Measurements from ENCODE around the gene ZNF664. TPM values are rescaled to one million over a fixed set of nuclear protein-coding genes. Genes with fewer than 3 reads are reported as not detected.

ZNF664 gene
- total RNA-seq, 1 experiment from 2014 or later, result 60.3 TPM

DNA sequence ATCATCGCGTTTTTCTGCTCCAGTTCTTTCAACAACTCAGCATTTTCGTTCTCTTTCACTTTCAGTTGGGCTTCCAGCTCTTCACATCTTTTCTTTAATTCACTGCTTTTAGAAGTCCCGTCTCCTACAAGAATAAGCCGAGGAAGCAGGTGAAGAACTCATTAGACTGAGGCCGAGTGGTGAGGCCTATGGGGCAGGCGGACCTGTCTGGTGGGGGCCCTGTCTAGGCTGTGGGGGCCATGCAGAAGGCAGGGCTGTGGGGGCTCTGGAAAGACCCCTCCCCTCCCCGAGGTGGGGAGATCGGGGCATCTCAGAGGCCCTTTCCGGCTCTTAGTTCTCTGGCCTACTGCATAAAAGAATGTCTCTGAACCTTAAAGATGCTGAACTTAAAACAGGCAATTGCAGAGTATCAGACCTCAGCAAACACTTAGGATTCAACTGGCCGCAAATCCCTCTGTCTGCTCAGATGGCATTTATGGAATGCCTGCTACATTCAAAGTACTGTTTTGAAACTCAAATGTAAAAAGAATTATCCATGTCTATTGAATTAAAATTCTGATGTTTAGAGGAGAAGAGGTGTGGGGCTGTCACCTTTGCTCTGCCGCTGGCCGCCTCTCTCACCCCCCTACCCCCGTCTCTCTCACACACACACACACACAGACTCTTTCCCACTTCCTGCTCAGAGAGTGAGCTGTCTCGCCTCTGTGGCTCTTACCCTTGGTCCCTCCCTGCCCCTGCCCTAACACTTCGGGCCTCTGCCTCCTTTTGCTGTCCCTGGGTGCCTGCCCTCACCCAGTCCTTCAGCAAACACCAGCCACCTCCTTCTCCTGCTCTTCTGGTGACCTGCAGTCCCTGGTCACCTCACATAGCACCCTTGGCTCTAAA, 35.1 kb upstream of the ZNF664 start:
- Histone ChIP-seq H3K4me3 (ENCODE audit: insufficient read depth, low read depth, low read length) (no peak overlapping the region), H3K27me3 (ENCODE audit: control insufficient read depth, insufficient read depth, low read length) (no peaks in the 10 kb centered on the region), H3K36me3 (replicated peaks; ENCODE audit: control insufficient read depth, insufficient read depth, low read length) (no peaks in the 10 kb centered on the region)
- DNase-seq, result no peak

DNA sequence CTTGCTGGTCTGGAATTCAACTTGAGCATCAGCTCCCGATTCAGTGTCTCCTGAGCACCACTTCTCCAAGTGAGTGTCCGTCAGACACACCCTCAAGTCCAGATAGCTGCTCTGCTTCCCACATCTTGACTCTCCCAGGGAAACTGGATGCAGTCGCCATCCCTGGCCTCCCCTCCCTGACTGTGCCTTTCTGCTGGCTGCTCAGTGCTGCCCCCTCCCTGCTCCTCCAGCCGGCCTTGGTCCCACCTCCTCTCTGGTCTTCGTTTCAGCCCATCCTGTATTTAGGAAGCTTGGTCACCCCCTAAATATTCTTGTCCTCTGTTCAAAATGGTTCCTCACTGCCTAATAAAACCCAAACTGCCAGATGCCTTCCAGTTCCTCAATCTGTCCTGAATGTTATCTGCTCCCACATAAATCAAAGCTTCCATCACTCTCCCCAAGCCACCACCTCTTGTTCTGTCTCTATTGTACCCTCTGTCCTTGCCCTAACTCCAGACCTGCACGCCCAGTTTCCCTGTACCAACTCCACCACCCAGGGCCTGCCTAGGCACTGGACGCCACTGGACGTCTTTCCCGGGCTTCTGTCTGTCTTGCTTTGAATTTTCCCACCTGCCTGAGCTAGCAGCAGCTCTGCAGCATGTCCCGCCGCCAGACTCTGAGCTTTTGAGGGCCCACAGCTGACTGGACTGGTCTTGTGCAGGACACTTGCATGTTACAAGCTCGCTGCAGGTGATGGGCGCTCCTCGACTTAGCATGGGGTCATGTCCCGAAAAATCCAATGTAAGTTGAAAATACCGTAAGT, 34.1 kb upstream of the ZNF664 start:
- Histone ChIP-seq H3K4me3 (ENCODE audit: insufficient read depth, low read depth, low read length) (no peak overlapping the region), H3K36me3 (replicated peaks; ENCODE audit: control insufficient read depth, insufficient read depth, low read length) (no peaks in the 10 kb centered on the region), H3K27me3 (ENCODE audit: control insufficient read depth, insufficient read depth, low read length) (no peaks in the 10 kb centered on the region)
- peak; percentile 92 for DNase-seq

DNA sequence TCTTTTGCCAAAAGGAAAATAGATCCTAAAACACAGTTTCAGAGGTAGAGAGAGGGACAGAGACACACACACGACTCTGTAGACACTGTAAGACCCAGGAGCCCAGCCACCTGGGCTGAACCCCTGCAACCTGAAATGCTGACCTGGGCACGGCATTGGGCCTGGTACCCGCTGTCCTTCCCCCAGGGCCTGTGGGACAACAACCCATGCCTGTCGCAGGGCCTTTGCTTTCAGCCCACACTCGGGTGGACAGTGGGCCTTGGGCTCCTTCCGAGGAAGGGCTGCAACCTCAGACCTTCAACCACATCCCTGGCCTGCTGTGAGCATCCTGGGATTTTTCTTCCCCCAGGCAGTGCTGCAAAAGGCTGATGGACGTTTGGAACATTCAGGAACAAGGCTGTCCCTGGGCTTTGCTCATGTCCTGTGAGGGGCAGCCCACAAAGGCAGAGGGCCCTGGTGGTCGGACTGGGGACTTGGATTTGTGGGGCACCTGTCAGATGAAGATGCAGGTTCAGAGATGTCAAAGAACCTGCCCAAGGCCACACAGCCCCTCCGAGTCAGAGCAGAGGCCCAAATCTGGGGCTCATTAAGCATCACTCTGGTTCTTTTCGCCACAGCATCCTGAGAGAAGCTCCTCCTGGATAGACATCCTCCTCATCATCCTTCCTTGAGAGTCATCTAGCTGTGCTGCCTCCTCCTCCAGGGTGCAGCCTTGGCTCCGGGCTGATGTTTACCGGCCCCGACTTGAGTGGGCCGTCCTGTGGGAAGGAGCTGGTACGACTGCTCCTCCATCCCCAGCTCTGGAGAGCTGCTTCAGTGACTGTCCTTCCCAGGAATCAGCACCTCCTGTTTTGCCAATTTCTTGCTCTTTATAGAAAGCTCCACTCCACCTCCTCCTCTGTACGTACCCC, 33.0 kb upstream of the ZNF664 start:
- H3K36me3 ChIP-seq (replicated peaks; ENCODE audit: control insufficient read depth, insufficient read depth, low read length), result no peaks in the 10 kb centered on the region
- H3K4me3 ChIP-seq (ENCODE audit: insufficient read depth, low read depth, low read length), result no peak overlapping the region
- peak; percentile 26 for DNase-seq
- no peaks in the 10 kb centered on the region for H3K27me3 ChIP-seq (ENCODE audit: control insufficient read depth, insufficient read depth, low read length)

DNA sequence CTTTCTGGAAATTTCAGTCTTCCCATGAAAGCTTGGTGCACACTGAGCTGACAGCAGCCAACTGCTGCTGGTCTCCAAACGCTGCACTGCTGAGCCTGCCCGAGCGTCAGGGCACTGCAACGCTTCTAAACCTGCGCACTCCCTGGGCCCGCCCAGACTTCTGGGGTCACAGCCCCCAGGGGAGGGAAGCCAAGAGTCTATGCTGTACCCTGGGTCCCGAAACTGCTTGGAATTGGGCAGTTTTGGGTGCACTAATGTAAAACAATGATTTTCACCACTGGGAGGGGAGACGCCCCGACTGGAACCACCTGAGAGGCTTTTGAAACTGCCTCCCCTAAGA, 32.4 kb upstream of the ZNF664 start:
- Histone ChIP-seq H3K4me3 (ENCODE audit: insufficient read depth, low read depth, low read length) (no peak overlapping the region), H3K27me3 (ENCODE audit: control insufficient read depth, insufficient read depth, low read length) (no peaks in the 10 kb centered on the region), H3K36me3 (replicated peaks; ENCODE audit: control insufficient read depth, insufficient read depth, low read length) (no peaks in the 10 kb centered on the region)
- peak; percentile 32 for DNase-seq

DNA sequence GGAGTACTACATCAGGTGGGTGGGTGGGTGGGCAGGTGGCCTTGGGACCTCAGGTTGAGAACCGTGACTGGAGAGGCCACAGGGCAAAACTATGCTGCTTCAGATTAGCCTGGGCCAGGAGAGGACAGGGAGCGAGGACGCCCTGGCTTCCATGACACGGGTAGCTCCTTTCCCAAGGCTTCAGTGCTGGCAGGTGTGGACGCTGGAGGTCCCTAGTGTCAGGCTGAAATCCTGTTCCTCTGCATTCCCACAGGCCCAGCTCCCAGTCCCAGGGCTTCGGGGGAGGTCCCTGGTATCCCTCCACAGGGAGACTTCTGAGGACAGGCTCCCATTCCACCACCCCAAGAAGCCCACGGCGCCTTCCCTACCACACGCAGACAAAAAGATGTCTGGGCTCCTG, 32.0 kb upstream of the ZNF664 start:
- peak; percentile 34 for DNase-seq
- Histone ChIP-seq H3K36me3 (replicated peaks; ENCODE audit: control insufficient read depth, insufficient read depth, low read length) (no peaks in the 10 kb centered on the region), H3K27me3 (ENCODE audit: control insufficient read depth, insufficient read depth, low read length) (no peaks in the 10 kb centered on the region)

DNA sequence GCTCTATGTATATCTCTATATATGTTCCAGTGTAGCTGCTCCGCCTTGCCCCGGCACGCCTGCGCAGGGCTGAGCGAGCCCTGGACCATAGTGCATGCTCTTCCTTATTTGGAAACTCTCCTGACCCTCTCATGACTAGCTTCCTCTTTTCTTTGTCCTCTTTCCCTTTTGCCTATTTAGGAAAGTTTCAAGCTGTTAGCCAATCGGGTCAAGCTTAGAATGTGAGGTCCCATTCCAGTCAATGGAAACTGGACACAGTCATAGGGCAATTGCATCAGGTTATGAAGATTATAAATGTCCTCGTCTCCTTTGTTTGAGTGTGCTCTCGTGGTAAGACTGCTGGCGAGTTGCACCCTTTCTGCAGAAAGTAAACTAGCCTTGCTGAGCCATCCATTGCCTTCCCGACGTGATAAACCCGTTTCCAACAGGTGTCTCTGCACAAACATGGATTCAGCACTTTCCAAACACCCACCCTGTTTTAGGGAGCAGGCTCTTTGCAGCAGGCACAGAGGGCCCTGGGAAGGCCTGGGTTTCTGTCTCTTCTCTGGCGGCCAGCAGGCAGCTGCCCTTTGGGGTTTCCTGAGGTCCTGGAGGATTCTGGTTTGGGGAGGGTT, 31.3 kb upstream of the ZNF664 start:
- Histone ChIP-seq H3K4me3 (ENCODE audit: insufficient read depth, low read depth, low read length) (no peak overlapping the region), H3K36me3 (replicated peaks; ENCODE audit: control insufficient read depth, insufficient read depth, low read length) (no peaks in the 10 kb centered on the region), H3K27me3 (ENCODE audit: control insufficient read depth, insufficient read depth, low read length) (no peaks in the 10 kb centered on the region)
- DNase-seq, result no peak

More for the DNA sequence above, 32.0 kb upstream of the ZNF664 start:
- H3K4me3 ChIP-seq (ENCODE audit: insufficient read depth, low read depth, low read length), result no peak overlapping the region

DNA sequence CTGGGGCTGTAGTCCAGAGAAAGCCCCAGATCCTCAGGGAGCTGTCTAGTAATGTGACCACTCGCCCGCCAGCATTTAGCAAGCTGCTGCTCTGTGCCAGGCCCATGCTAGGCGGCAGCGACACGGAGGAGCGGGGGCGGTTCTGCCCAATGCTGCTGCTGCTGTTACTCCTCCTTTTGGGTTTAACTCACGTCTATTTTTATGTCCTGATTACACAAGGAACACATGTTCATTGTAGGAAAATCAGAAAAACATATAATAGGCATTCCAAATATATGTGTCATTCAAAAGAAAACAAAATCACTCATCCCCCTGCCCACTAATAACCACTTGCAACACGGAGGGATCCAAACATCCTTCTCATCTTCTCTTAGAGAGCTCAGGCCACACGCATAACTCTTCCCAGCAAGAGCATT, 30.8 kb upstream of the ZNF664 start:
- Histone ChIP-seq H3K36me3 (replicated peaks; ENCODE audit: control insufficient read depth, insufficient read depth, low read length) (no peaks in the 10 kb centered on the region), H3K27me3 (ENCODE audit: control insufficient read depth, insufficient read depth, low read length) (no peaks in the 10 kb centered on the region), H3K4me3 (ENCODE audit: insufficient read depth, low read depth, low read length) (no peak overlapping the region)
- DNase-seq, result no peak

DNA sequence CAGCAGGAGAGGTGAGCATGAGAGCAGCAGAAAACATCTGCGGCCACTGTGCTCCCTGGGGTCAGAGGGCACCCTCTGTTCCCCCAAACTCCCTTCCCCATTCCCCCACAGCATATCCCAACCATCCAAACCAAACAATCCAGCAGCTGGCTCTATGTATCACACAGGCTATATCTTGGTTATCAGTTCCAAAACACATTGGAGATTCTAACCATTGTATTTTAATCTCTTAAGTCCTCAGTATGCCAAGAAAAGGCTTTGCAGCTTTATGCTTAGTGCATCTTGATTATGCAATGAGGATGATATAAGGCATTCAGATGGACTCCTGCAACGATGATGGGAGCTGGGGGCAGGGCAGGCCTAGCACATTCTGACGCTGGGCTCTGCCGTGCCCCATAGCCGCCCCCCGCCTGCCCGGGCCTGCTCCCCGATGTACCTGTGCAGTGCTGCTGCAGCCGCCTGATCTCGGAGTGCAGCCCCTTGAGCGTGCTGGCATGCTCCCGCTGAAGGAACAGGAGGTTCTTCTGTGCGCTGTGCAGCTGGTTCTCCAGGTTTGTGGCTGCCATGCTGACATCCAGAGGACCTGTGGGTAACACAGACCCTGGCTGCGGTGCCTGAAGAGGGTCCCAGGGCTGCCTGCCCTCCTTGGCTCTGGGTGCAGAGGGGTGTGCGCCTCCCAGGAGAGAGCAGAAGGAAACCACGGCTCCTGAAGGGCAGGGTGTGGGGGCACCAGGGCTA, 29.9 kb upstream of the ZNF664 start:
- Histone ChIP-seq H3K4me3 (ENCODE audit: insufficient read depth, low read depth, low read length) (no peak overlapping the region), H3K36me3 (replicated peaks; ENCODE audit: control insufficient read depth, insufficient read depth, low read length) (no peaks in the 10 kb centered on the region), H3K27me3 (ENCODE audit: control insufficient read depth, insufficient read depth, low read length) (no peaks in the 10 kb centered on the region)
- DNase-seq, result peak; percentile 33

DNA sequence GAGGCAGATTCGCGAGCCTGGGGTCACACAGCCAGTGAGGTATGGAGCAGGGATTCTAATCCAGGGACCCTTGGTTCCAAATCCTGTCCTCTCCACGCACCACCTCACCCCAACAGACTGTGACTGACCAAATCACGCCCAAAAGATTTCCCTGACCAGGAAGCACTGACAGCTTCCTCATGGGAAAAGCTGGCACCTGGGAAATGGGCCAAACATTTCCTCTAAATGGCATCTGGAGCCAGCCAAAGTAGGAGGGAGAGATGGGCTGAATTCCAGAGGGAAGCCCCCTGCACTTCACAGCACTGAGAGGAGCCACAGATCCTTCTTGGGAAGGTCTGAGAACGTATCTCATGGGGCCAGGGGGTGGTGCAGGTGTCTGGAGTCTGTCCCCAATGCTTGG, 29.2 kb upstream of the ZNF664 start:
- DNase-seq, result peak; percentile 29
- H3K36me3 ChIP-seq (replicated peaks; ENCODE audit: control insufficient read depth, insufficient read depth, low read length), result no peaks in the 10 kb centered on the region
- H3K4me3 ChIP-seq (ENCODE audit: insufficient read depth, low read depth, low read length), result no peak overlapping the region
- no peaks in the 10 kb centered on the region for H3K27me3 ChIP-seq (ENCODE audit: control insufficient read depth, insufficient read depth, low read length)

DNA sequence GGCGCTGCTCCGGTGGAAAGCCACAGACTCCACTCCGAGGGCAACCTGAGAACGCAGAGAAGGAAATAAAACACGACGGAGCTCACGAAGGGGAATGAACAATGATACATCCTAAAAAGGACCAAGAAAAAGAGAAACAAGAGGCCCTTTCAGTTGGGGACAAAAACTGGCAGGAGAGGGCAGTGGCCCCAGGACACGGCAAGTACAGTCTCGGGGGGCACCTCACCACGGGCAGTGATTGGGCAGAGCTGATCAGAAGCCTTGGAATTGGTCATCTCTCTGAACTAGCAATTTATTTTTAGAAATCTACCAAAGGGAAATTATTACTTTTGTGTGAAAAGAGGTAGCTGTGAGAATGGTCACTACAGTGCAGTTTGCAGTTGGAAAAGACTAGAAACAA, 28.3 kb upstream of the ZNF664 start:
- DNase-seq, result no peak
- Histone ChIP-seq H3K4me3 (ENCODE audit: insufficient read depth, low read depth, low read length) (no peak overlapping the region), H3K27me3 (ENCODE audit: control insufficient read depth, insufficient read depth, low read length) (no peaks in the 10 kb centered on the region), H3K36me3 (replicated peaks; ENCODE audit: control insufficient read depth, insufficient read depth, low read length) (no peaks in the 10 kb centered on the region)

DNA sequence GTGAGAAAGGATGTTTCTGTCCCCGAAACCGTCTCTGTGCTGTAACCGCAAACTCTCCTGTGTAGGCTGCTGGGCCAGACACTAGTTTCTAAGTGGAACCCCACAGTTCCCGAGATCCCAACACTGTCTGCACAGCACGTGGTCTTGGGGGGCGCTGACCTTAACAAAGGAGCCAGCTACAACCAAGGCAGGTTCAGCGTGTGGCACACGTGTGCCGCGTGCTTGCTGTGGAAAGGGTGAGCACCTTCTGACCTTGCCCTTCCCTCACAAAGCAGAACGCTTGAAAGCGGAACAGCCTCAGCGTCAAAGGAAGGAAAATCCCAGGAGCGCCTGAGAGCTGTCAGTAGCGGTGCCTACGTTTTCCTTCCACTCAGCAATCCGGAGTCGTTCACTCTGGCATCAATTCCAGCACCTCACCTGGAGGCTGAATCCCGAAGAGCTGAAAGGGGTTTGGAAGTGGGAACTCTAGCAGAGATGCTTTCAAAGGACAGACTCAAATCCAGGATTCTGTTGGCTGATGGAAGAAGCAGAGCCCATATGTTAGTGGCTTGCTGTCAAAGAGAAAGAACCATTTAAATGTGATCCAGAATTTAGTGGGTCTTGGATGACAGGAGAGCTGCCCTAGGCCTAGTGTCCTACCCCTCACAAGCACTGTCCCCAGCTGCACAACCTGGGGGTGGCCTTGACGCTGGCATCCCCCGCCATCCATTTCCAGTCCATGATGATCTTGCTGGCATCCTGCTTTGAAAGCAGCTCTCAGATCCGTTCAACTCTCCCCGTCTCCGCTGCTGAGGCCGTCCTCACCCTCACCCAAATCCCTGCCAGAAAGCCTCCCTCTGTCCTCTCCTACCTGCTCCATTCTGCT, 27.5 kb upstream of the ZNF664 start:
- DNase-seq, result peak; percentile 36
- Histone ChIP-seq H3K36me3 (replicated peaks; ENCODE audit: control insufficient read depth, insufficient read depth, low read length) (no peaks in the 10 kb centered on the region), H3K4me3 (ENCODE audit: insufficient read depth, low read depth, low read length) (no peak overlapping the region), H3K27me3 (ENCODE audit: control insufficient read depth, insufficient read depth, low read length) (no peaks in the 10 kb centered on the region)

DNA sequence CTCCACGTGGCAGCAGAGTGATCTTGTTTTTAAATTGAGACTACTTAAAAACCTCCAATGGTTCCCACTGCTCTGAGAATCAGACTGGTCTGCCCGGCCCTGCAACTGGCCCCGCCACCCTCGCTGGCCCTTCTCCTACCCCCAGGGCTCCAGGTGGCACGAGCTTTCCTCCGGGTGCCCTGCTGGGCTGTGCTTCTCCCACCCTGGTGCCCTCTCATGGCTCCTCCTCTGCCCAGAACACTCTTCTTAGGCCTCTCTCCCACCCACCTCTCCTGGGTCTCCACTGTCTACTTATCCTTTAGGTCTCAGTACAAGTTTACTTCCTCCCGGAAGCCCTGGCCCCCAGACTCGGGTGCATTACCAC, 26.9 kb upstream of the ZNF664 start:
- Histone ChIP-seq H3K4me3 (ENCODE audit: insufficient read depth, low read depth, low read length) (no peak overlapping the region), H3K27me3 (ENCODE audit: control insufficient read depth, insufficient read depth, low read length) (no peaks in the 10 kb centered on the region), H3K36me3 (replicated peaks; ENCODE audit: control insufficient read depth, insufficient read depth, low read length) (no peaks in the 10 kb centered on the region)
- DNase-seq, result peak; percentile 27
